ENCODE measurements around the gene ACADL. TPM values are rescaled to one million over a fixed set of nuclear protein-coding genes. Genes with fewer than 3 reads are reported as not detected.
"Not testable (repeated sequence)": the region's sequence is repeated elsewhere in the genome, so short reads cannot be mapped to it uniquely, and the experiment has no call there.

The ACADL gene
- total RNA-seq, 1 donor, result 0.63 TPM

DNA sequence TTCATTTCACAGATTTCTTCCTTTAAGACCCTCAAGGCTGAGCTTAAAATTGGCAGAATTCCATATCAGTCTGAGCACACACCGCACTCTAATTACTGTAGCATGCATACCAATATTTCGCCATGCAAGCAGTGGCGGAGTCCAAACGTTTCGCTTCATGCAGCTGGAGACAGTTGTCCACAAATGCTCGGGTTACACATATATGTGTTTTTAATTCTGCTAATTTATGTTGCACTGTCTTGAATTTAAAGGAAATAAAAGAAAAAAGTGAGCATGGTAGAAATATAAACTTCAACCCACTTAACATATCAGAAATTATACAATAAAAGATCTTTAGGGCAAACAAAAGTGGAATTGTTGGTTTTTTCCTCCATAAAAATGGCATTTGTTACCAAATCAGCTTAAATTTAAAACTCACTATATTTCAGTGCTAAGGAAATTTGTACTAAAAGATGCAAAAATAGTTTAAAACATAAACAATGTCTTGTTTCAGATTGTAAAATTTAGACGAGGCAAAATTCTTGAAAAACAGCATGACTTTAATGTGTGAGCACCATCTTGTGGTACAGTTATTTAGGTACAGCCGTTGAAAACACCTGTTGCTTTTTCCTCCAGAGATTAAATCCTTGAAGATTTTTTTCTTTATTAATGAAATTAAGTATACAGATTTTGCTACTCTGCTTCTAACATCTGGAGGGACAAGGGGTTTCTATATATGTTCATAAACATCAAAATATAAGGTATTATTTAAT, 30.0 kb downstream of the ACADL start:
- peak; percentile 76 for DNase-seq (ENCODE audit: low read depth)
- no peak overlapping the region for H3K4me3 ChIP-seq (ENCODE audit: low read depth, low read length)
- TF ChIP-seq, protein P1, sequence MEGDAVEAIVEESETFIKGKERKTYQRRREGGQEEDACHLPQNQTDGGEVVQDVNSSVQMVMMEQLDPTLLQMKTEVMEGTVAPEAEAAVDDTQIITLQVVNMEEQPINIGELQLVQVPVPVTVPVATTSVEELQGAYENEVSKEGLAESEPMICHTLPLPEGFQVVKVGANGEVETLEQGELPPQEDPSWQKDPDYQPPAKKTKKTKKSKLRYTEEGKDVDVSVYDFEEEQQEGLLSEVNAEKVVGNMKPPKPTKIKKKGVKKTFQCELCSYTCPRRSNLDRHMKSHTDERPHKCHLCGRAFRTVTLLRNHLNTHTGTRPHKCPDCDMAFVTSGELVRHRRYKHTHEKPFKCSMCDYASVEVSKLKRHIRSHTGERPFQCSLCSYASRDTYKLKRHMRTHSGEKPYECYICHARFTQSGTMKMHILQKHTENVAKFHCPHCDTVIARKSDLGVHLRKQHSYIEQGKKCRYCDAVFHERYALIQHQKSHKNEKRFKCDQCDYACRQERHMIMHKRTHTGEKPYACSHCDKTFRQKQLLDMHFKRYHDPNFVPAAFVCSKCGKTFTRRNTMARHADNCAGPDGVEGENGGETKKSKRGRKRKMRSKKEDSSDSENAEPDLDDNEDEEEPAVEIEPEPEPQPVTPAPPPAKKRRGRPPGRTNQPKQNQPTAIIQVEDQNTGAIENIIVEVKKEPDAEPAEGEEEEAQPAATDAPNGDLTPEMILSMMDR (IDR thresholded peaks at IDR 0.05; ENCODE audit: insufficient read depth, low read length), result peak; percentile 66

DNA sequence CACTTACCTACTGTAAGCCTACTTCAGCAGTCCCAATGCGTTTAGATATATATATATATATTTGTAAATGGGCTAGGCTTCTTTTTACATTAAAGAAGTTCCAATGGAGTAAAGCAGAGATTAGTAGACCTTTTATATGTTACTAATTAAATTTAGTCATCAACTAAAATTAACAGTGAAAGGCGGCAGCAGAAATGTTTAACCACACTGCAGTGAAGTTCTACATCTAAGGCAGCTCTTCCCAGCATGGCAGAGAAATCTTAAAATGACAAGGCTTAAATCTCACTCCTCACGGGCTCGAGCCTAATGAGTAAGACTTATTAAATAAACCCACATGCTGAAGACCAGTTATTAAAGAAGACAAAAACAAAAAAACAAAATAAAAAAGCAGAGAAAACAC, 34.9 kb downstream of the ACADL start:
- no peak overlapping the region for H3K4me3 ChIP-seq (ENCODE audit: low read depth, low read length)
- no peak for DNase-seq (ENCODE audit: low read depth)
- TF ChIP-seq, protein P1 (IDR thresholded peaks at IDR 0.05; ENCODE audit: insufficient read depth, low read length), result no peak

DNA sequence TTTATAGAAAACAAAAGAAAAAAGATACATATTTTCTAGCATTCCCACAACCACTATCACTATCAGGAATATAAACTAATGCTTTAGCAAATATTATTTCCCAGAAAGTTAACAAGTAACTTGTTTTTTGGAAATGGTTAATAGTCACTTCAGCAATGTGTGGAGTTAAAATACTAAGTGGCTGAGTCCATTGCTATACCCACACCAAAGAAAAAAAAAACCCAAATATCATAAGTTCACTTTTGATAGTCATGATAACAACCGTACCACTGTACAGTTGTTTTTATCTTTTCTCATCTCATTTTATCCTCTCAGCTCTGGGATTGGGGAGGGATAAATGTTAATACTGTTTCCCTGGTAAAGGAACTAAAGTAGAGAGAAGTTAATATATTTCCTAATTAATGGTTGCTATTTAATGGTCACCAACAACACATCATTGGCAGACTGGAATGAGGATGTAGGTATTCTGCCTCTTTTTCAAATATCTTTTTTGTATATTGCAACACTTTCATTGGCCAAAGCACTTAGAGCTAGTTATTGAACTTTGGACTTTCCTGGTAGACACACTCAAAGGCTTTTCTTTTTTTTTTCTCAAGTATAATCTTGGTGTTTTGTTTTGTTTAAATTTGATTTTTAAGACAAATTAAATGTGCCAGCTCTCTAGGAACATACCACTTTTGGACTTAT, 35.7 kb downstream of the ACADL start:
- TF ChIP-seq, protein P1 (IDR thresholded peaks at IDR 0.05; ENCODE audit: insufficient read depth, low read length), result no peak
- H3K4me3 ChIP-seq (ENCODE audit: low read depth, low read length), result no peak overlapping the region
- no peak for DNase-seq (ENCODE audit: low read depth)

DNA sequence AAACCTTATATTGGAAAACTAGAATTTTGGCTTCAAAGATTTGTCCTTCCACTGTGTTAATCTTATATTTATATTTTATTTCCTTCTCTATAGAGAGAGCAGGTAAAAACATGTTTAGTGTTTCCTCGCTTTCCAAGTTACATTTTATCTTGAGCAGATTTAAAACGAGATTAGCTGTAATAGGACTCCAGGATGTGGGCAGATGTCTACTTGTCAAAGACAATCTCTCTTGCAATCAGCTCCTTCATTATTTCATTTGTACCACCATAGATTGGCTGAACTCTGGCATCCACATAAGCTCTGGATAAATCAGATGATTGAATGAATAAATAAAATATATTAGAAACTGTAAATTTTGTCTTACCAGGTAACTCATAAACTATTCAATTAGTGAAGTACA, 36.5 kb downstream of the ACADL start:
- no peak for DNase-seq (ENCODE audit: low read depth)
- no peak overlapping the region for H3K4me3 ChIP-seq (ENCODE audit: low read depth, low read length)
- TF ChIP-seq, protein P1 (IDR thresholded peaks at IDR 0.05; ENCODE audit: insufficient read depth, low read length), result no peak

DNA sequence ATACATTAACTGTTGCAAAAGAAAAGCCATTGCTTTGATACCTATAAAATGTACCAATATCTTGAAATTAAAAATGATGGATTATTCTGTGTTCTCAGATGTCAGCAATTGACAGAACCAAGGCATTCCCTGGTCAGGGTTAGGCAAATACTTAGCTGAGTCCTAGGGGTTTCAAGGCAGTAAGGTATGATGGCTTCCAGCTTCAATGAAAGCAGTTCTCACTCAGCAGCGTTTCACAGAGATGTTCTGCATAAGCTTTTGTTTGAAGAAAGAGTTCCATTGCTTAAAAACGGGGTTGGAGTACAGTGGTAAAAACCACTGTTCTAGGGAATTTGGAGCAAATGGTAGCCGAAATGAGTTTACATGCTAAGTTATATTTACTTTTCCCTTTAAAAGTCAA, 37.1 kb downstream of the ACADL start:
- TF ChIP-seq, protein P1 (IDR thresholded peaks at IDR 0.05; ENCODE audit: insufficient read depth, low read length), result no peak
- DNase-seq (ENCODE audit: low read depth), result no peak
- H3K4me3 ChIP-seq (ENCODE audit: low read depth, low read length), result no peak overlapping the region

DNA sequence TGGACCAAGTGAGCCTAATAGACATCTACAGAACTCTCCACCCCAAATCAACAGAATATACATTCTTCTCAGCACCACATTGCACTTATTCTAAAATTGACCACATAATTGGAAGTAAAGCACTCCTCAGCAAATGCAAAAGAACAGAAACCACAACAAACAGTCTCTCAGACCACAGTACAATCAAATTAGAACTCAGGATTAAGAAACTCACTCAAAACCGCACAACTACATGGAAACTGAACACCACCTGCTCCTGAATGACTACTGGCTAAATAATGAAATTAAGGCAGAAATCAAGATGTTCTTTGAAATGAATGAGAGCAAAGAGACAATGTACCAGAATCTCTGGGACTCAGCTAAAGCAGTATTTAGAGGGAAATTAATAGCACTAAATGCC, 41.3 kb downstream of the ACADL start:
- not testable (repeated sequence) for H3K4me3 ChIP-seq (ENCODE audit: low read depth, low read length); DNase-seq (ENCODE audit: low read depth)

DNA sequence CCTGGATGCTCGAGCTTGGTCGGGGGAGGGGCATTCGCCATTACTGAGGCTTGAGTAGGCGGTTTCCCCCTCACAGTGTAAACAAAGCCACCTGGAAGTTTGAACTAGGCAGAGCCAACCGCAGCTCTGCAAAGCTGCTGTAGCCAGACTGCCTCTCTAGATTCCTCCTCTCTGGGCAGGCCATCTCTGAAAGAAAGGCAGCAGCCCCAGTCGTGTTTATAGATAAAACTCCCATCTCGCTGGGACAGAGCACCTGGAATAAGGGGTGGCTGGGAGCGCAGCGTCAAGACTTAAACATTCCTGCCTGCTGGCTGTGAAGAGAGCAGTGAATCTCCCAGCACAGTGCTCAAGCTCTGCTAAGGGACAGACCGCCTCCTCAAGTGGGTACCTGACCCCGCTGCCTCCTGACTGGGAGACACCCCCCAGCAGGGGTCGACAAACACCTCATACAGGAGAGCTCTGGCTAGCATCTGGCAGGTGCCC, 43.6 kb downstream of the ACADL start:
- not testable (repeated sequence) for H3K4me3 ChIP-seq (ENCODE audit: low read depth, low read length); DNase-seq (ENCODE audit: low read depth)

DNA sequence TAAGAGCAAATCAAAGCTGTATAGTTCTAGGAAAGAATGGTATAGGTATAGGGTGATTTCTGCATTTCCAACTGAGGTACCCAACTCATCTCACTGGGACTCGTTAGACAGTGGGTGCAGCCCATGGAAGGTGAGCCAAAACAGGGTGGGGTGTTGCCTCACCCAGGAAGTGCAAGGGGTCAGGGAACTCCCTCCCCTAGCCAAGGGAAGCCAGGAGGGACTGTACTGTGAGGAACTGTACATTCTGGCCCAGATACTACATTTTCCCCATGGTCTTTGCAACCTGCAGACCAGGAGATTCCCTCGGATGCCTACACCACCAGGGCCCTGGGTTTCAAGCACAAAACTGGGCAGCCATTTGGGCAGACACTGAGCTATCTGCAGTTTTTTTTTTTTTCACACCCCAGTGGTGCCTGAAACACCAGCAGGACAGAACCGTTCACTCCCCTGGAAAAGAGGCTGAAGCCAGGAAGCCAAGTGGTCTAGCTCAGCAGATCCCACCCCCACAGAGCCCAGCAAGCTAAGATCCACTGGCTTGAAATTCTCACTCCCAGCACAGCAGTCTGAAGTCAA, 44.1 kb downstream of the ACADL start:
- not testable (repeated sequence) for H3K4me3 ChIP-seq (ENCODE audit: low read depth, low read length); DNase-seq (ENCODE audit: low read depth)
